Measurements from ENCODE around the gene GCK.

The GCK gene

GRCh38 chr7:44222074-44222473 is 32.8 kb upstream of the GCK start:
- no peak for DNase-seq

- no peak for DNase-seq
Measured at GRCh38 chr7:44221231-44221791, 32.1 kb upstream of the GCK start.

GRCh38 chr7:44220358-44221112 is 31.3 kb upstream of the GCK start:
- DNase-seq: no peak

- DNase-seq: no peak
Measured at GRCh38 chr7:44220046-44220357, 30.8 kb upstream of the GCK start.

GRCh38 chr7:44219371-44220045 is 30.3 kb upstream of the GCK start:
- no peak for DNase-seq

- no peak for DNase-seq
Measured at GRCh38 chr7:44218418-44219201, 29.4 kb upstream of the GCK start.

GRCh38 chr7:44217852-44218402 is 28.7 kb upstream of the GCK start:
- no peak for DNase-seq

GRCh38 chr7:44217223-44217714 is 28.0 kb upstream of the GCK start:
- no peak for DNase-seq

- no peak for DNase-seq
Measured at GRCh38 chr7:44216521-44217222, 27.4 kb upstream of the GCK start.

GRCh38 chr7:44216019-44216418 is 26.8 kb upstream of the GCK start:
- DNase-seq: no peak

- DNase-seq: no peak
Measured at GRCh38 chr7:44215531-44215930, 26.3 kb upstream of the GCK start.

GRCh38 chr7:44213877-44214388 is 24.7 kb upstream of the GCK start:
- no peak for DNase-seq

- no peak for DNase-seq
Measured at GRCh38 chr7:44213206-44213876, 24.1 kb upstream of the GCK start.

- DNase-seq: no peak
Measured at GRCh38 chr7:44212581-44213184, 23.4 kb upstream of the GCK start.

- DNase-seq: no peak
Measured at GRCh38 chr7:44212018-44212417, 22.8 kb upstream of the GCK start.

- DNase-seq: no peak
Measured at GRCh38 chr7:44211126-44211675, 22.0 kb upstream of the GCK start.

GRCh38 chr7:44210107-44210506 is 20.9 kb upstream of the GCK start:
- DNase-seq: no peak

- no peak for DNase-seq
Measured at GRCh38 chr7:44208085-44208484, 18.8 kb upstream of the GCK start.

- no peak for DNase-seq
Measured at GRCh38 chr7:44206008-44206407, 16.8 kb upstream of the GCK start.

GRCh38 chr7:44201813-44202212 is 12.6 kb upstream of the GCK start:
- no peak for DNase-seq

All from NCI-H2081 treated with DMSO at 0.1 percent for 48 hours (cell line).